ENCODE measurements around the gene LMO2.

- TF ChIP-seq CTCF (IDR thresholded peaks at IDR 0.05) (no peak), ZFX (IDR thresholded peaks at IDR 0.05; ENCODE audit: borderline replicate concordance) (no peak)
Measured at GRCh38 chr11:33880979-33881378, 10.9 kb downstream of the LMO2 start.

All from 22Rv1 (cell line).